ENCODE data around the gene NPIPB5.
"Not testable (repeated sequence)": the region's sequence is repeated elsewhere in the genome, so short reads cannot be mapped to it uniquely, and the experiment has no call there.

NPIPB5 gene

GRCh38 chr16:22510591-22510990, at the start of gene NPIPB5:
Gene NPIPB5 (plus strand): TSS chr16:22510891. CDS start chr16:22513802, 2,911 bp downstream.
- not testable (repeated sequence) for DNase-seq

- not testable (repeated sequence) for DNase-seq
Measured at GRCh38 chr16:22468846-22469245, 41.8 kb upstream of the NPIPB5 start.

GRCh38 chr16:22537996-22538395, 27.3 kb downstream of the NPIPB5 start:
- not testable (repeated sequence) for DNase-seq

GRCh38 chr16:22544809-22545208, 34.1 kb downstream of the NPIPB5 start:
- DNase-seq, result not testable (repeated sequence)

- not testable (repeated sequence) for DNase-seq
Measured at GRCh38 chr16:22546630-22547029, 35.9 kb downstream of the NPIPB5 start.

DNA sequence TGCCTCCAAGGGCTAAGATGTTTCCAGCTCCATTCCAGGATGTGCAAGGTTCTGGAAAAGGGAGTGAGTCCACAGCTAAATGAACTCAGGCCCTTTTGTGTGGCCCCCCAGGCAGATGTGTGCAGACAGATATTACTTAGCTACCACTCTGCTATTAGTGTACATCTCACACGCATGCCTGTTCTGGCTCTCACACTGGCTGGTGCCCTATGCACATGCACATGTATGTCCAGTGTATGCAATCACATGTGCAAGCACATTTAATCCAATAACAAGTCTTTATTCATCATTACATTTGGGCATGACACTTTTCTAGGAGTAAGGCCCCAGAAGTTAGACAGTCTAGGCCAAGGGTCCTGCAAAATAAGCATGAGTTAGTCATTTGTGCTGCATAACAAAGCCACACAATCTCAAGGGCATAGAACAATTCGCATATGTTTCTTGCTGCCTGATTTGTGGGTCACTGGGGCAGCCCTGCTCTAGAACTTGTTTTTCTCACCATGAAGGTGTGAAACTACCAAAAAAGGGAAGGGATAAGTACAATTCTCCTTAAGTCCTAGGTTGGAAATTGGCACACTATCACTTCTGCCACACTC, 36.6 kb downstream of the NPIPB5 start:
- not testable (repeated sequence) for DNase-seq

DNA sequence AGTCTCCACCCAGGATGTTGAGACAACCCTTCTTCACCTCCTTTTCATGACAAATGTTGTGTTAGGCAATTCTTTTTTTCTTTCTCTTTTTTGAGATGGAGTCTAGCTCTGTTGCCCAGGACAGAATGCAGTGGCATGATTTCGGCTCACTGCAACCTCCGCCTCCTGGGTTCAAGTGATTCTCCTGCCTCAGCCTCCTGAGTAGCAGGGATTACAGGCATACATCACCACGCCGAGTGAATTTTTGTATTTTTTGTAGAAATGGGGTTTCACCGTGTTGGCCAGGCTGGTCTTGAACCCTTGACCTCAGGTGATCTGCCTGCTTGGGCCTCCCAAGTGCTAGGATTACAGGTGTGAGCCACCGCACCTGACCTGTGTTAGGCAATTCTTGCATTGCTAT, 39.2 kb downstream of the NPIPB5 start:
- DNase-seq, result not testable (repeated sequence)

DNA sequence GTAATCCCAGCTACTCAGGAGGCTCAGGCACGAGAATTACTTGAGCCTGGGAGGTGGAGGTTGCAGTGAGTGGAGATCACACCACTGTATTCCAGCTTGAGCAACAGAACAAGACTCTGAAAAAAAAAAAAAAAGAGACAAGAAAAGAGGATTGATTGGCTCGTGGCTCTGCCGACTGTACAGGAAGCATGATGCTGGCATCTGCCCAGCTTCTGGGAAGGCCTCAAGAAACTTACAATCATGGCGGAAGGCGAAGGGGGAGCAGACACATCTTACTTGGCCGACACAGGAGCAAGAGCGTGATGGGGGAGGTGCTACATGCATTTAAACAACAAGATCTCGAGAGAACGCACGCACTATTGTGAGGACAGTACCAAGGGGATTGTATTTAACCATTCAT, 40.5 kb downstream of the NPIPB5 start:
- DNase-seq, result not testable (repeated sequence)

DNA sequence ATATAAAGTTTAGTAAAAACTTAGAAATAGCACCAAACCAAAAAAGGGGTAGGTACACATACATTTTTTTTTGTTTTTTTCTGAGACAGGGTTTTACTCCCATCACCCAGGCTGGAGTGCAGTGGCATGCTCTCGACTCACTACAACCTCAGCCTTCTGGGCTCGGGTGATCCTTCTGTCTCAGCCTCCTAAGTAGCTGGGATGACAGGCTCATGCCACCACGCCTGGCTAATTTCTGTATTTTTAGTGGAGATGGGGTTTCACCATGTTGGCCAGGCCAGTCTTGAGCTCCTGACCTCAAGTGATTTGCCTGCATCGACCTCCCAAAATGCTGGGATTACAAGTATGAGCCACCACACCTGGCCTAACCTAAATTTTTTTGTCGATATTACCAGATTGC, 41.0 kb downstream of the NPIPB5 start:
- not testable (repeated sequence) for DNase-seq

DNA sequence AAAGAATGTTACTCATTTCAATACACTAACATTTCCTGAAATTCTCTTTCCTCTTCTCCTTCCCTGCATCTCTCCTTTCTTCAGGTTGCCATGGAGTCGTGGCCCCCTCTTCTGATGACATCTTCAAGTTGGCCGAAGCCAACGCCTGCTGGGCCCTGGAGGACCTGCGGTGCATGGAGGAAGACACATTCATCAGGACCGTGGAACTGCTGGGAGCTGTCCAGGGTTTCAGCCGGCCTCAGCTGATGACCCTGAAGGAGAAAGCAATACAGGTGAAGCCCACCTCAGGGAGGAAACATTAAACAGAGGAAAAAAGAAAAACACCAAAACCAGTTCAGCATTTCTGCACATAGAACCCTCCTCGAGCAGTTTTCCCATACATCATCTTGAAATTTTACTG, 46.1 kb downstream of the NPIPB5 start:
- not testable (repeated sequence) for DNase-seq

All from NCI-H774 (cell line).